Measurements from ENCODE around the gene ILK.

The ILK gene

DNA sequence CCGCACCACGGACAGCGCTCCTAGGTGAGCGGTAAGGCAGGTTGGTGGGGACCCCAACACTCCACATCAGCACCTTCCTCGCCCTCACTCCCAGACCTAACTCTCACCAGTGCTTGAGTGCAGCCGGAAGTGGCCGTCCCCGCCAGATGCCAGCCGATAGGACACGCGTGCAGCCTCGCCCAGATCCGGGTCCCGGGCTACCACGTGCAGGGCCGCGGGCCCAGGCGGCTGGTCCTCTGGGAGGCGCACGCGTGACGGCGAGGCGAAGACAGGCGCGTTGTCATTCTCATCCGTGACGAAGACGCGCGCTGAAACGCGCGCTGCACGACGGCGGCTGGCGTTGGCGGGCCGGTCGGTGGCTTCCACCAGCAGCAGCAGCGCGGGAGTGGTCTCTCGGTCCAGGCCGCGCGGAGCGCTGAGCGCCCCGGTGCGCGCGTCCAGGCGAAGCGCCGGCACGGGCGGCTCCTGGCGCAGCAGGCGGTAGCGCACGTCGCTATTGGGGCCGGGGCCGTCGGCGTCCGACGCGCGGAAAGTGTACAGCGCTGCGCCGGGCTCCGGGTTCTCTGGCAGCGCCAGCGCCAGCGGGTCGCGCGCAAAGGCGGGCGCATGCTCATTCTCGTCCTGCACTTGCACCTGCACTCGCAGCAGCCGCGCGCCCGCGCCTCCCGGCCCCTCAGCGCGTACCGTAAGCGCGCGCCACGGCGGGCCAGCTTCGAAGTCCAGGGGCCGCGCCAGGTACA lies 26.5 kb downstream of the ILK start:
- Histone ChIP-seq H3K36me3 (ENCODE audit: insufficient read depth, low read length) (no peaks in the 10 kb centered on the region), H2AFZ (ENCODE audit: low read length, unreplicated experiment) (no peak overlapping the region), H3K4me1 (ENCODE audit: control insufficient read depth, insufficient read depth, low read length, unreplicated experiment) (peaks cover 6% of the 10 kb centered on the region), H3K27me3 (ENCODE audit: insufficient read depth, low read length) (no peaks in the 10 kb centered on the region), H3K79me2 (ENCODE audit: control insufficient read depth, insufficient read depth, low read length, unreplicated experiment) (no peaks in the 10 kb centered on the region), H3K4me3 (ENCODE audit: low read depth, low read length) (no peak overlapping the region), H3K27ac (ENCODE audit: low read depth, low read length) (no peak overlapping the region)

DNA sequence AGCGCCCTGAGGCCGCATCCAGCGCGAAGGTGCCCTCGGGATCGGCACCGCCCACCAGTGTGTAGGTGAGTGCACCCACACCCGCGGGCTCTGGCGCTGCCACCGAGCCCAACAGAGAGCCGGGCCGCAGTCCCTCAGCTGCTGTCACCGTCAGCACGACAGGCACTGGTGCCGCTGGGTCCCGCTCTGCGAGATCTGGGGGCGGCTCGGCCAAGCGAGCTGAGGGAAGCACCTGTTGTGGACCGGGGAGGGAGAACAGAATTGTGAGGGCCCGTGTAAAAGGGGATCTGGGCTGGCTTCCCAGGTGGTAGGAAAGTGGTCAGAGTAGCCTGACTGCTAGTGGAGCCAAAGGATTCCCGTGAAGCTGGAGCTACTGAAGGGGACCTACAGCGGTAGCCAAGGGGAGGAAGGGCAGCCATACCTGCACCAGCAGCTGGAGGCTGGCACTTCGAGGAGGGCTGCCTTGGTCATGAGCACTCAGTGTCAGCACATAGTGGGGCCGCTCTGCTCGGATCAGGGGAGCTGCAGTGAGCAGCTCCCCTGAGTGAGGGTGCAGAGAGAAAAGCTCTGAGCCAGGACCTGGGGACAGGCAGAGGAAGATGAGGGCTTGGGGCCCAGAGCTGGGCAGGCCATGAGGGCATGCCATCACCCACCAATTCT lies 27.2 kb downstream of the ILK start:
- H3K36me3 ChIP-seq (ENCODE audit: insufficient read depth, low read length): no peaks in the 10 kb centered on the region
- H3K27me3 ChIP-seq (ENCODE audit: insufficient read depth, low read length): no peaks in the 10 kb centered on the region
- H2AFZ ChIP-seq (ENCODE audit: low read length, unreplicated experiment): no peak overlapping the region
- H3K4me3 ChIP-seq (ENCODE audit: low read depth, low read length): no peak overlapping the region
- H3K79me2 ChIP-seq (ENCODE audit: control insufficient read depth, insufficient read depth, low read length, unreplicated experiment): no peaks in the 10 kb centered on the region
- peaks cover 13% of the 10 kb centered on the region for H3K4me1 ChIP-seq (ENCODE audit: control insufficient read depth, insufficient read depth, low read length, unreplicated experiment)
- no peak overlapping the region for H3K27ac ChIP-seq (ENCODE audit: low read depth, low read length)

- no peaks in the 10 kb centered on the region for H3K36me3 ChIP-seq (ENCODE audit: insufficient read depth, low read length)
Measured at GRCh38 chr11:6631361-6631890, 27.9 kb downstream of the ILK start.

DNA sequence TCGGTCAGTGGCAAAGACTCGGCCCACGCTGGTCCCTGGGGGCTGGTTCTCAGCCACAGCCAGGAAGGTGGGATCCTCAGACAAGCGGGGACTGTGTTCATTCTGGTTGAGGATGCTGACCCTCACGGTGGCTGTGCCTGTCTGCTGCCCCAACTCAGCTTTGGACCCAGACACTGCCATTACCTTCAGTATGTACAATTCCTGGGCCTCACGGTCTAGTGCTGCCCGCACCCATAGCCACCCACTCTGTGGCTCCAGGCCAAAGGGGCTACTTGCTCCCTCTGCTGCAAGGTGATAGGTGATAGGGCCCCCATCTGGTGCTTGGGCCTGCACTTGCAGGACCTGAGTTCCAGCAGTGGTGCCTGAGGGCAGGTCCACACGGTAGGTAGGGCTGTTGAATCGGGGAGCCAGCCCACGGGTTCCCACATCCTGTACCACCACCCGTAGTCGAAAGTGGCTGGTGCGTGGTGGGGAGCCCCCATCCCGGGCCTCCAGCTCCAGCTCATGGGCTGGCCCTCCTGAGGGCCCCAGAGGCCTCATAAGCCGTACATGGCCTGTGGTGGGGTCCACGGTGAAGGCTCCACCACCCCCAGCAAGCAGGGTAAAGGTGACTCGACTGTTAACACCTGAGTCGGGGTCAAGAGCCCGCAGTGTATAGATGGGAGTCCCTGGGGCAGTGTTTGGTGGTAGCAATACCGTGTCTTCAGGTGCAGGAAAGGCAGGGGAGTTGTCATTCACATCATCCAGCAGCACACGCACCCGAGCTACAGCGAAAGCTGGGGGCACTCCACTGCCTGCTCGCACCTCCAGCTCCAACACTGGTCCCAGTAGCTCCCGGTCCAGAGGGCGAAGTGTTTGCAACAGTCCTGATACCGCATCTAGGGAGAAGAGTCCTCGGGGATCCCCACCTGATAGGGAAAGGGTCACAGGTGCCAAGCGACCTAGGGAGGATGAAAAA lies 28.8 kb downstream of the ILK start:
- no peaks in the 10 kb centered on the region for H3K36me3 ChIP-seq (ENCODE audit: insufficient read depth, low read length)
- H3K27ac ChIP-seq (ENCODE audit: low read depth, low read length): no peak overlapping the region
- no peak overlapping the region for H3K4me3 ChIP-seq (ENCODE audit: low read depth, low read length)
- H3K79me2 ChIP-seq (ENCODE audit: control insufficient read depth, insufficient read depth, low read length, unreplicated experiment): no peaks in the 10 kb centered on the region
- H3K27me3 ChIP-seq (ENCODE audit: insufficient read depth, low read length): no peaks in the 10 kb centered on the region
- H3K4me1 ChIP-seq (ENCODE audit: control insufficient read depth, insufficient read depth, low read length, unreplicated experiment): peaks cover 15% of the 10 kb centered on the region
- no peak overlapping the region for H2AFZ ChIP-seq (ENCODE audit: low read length, unreplicated experiment)

More at GRCh38 chr11:6631361-6631890, 27.9 kb downstream of the ILK start:
- Histone ChIP-seq H3K27ac (ENCODE audit: low read depth, low read length) (no peak overlapping the region), H3K4me3 (ENCODE audit: low read depth, low read length) (no peak overlapping the region), H3K79me2 (ENCODE audit: control insufficient read depth, insufficient read depth, low read length, unreplicated experiment) (no peaks in the 10 kb centered on the region), H3K27me3 (ENCODE audit: insufficient read depth, low read length) (no peaks in the 10 kb centered on the region), H2AFZ (ENCODE audit: low read length, unreplicated experiment) (no peak overlapping the region), H3K4me1 (ENCODE audit: control insufficient read depth, insufficient read depth, low read length, unreplicated experiment) (peaks cover 15% of the 10 kb centered on the region)

GRCh38 chr11:6633422-6634408 lies 30.1 kb downstream of the ILK start:
- Histone ChIP-seq H3K27me3 (ENCODE audit: insufficient read depth, low read length) (no peaks in the 10 kb centered on the region), H3K27ac (ENCODE audit: low read depth, low read length) (no peak overlapping the region), H3K36me3 (ENCODE audit: insufficient read depth, low read length) (no peaks in the 10 kb centered on the region), H2AFZ (ENCODE audit: low read length, unreplicated experiment) (no peak overlapping the region), H3K4me1 (ENCODE audit: control insufficient read depth, insufficient read depth, low read length, unreplicated experiment) (peaks cover 17% of the 10 kb centered on the region), H3K4me3 (ENCODE audit: low read depth, low read length) (no peak overlapping the region), H3K79me2 (ENCODE audit: control insufficient read depth, insufficient read depth, low read length, unreplicated experiment) (no peaks in the 10 kb centered on the region)

- H3K27ac ChIP-seq (ENCODE audit: low read depth, low read length): no peak overlapping the region
- H3K36me3 ChIP-seq (ENCODE audit: insufficient read depth, low read length): no peaks in the 10 kb centered on the region
- no peaks in the 10 kb centered on the region for H3K79me2 ChIP-seq (ENCODE audit: control insufficient read depth, insufficient read depth, low read length, unreplicated experiment)
- H2AFZ ChIP-seq (ENCODE audit: low read length, unreplicated experiment): no peak overlapping the region
- no peak overlapping the region for H3K4me3 ChIP-seq (ENCODE audit: low read depth, low read length)
- no peaks in the 10 kb centered on the region for H3K27me3 ChIP-seq (ENCODE audit: insufficient read depth, low read length)
- peaks cover 17% of the 10 kb centered on the region for H3K4me1 ChIP-seq (ENCODE audit: control insufficient read depth, insufficient read depth, low read length, unreplicated experiment)
Measured at GRCh38 chr11:6634534-6634933, 31.0 kb downstream of the ILK start.

- H3K79me2 ChIP-seq (ENCODE audit: control insufficient read depth, insufficient read depth, low read length, unreplicated experiment): no peaks in the 10 kb centered on the region
- H3K36me3 ChIP-seq (ENCODE audit: insufficient read depth, low read length): no peaks in the 10 kb centered on the region
- H3K4me1 ChIP-seq (ENCODE audit: control insufficient read depth, insufficient read depth, low read length, unreplicated experiment): peaks cover 17% of the 10 kb centered on the region
- H3K27ac ChIP-seq (ENCODE audit: low read depth, low read length): no peak overlapping the region
- H3K4me3 ChIP-seq (ENCODE audit: low read depth, low read length): no peak overlapping the region
- H3K27me3 ChIP-seq (ENCODE audit: insufficient read depth, low read length): no peaks in the 10 kb centered on the region
- no peak overlapping the region for H2AFZ ChIP-seq (ENCODE audit: low read length, unreplicated experiment)
Measured at GRCh38 chr11:6635082-6635932, 31.7 kb downstream of the ILK start.

- Histone ChIP-seq H3K27ac (ENCODE audit: low read depth, low read length) (no peak overlapping the region), H3K27me3 (ENCODE audit: insufficient read depth, low read length) (no peaks in the 10 kb centered on the region), H3K4me3 (ENCODE audit: low read depth, low read length) (no peak overlapping the region), H3K36me3 (ENCODE audit: insufficient read depth, low read length) (no peaks in the 10 kb centered on the region), H3K4me1 (ENCODE audit: control insufficient read depth, insufficient read depth, low read length, unreplicated experiment) (peaks cover 17% of the 10 kb centered on the region), H3K79me2 (ENCODE audit: control insufficient read depth, insufficient read depth, low read length, unreplicated experiment) (no peaks in the 10 kb centered on the region), H2AFZ (ENCODE audit: low read length, unreplicated experiment) (no peak overlapping the region)
Measured at GRCh38 chr11:6636480-6636879, 32.9 kb downstream of the ILK start.

DNA sequence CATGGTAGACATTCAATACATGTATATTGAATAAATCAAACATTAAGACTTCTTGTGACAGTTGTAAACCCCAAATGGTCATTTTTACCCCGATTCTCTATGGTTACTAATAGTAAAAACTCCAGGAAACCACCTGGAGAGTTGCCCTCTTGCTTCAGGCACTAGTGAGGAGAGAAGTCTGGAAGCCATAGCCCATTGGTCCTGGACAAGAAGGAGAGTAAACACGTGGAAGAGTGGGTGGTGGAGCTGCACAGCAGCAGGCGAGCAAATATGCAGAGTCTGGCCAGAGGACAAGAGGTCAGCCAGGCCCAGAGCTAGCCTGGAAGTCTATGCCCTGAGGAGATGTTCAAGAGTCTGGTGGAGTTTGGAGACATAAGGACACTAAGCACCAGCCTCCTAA lies 34.3 kb downstream of the ILK start:
- H3K27me3 ChIP-seq (ENCODE audit: insufficient read depth, low read length): peaks cover 2% of the 10 kb centered on the region
- no peak overlapping the region for H3K4me3 ChIP-seq (ENCODE audit: low read depth, low read length)
- H3K4me1 ChIP-seq (ENCODE audit: control insufficient read depth, insufficient read depth, low read length, unreplicated experiment): peaks cover 17% of the 10 kb centered on the region
- H3K36me3 ChIP-seq (ENCODE audit: insufficient read depth, low read length): no peaks in the 10 kb centered on the region
- H3K79me2 ChIP-seq (ENCODE audit: control insufficient read depth, insufficient read depth, low read length, unreplicated experiment): no peaks in the 10 kb centered on the region
- H3K27ac ChIP-seq (ENCODE audit: low read depth, low read length): no peak overlapping the region
- no peak overlapping the region for H2AFZ ChIP-seq (ENCODE audit: low read length, unreplicated experiment)

All from ACC112 (cell line).